Right lobe of liver (tissue), 6 donors: ENCODE measurements around the gene RPL18A. TPM values are rescaled to one million over a fixed set of nuclear protein-coding genes. Genes with fewer than 3 reads are reported as not detected.

Experiments used
- ATAC-seq, 4 donors: fragments of 200-7000 bp; cut with Tn5 transposase; one replicate each; pipeline ENCODE4 v1.9.1; 2020; ENCODE audit warnings: mild to moderate bottlenecking in 4 of 4, moderate library complexity in 4 of 4
- DNase-seq, 3 donors: peaks; one replicate each; pipeline ENCODE4 v3.0.0-alpha.2; 2020
- H3K27ac ChIP-seq, 3 donors: fragments of 200-600 bp; one replicate each; pipeline ENCODE4 v1.8.0; 2022
- H3K27me3 ChIP-seq, 2 donors: fragments of 200-600 bp; one replicate each; pipeline ENCODE4 v1.8.0; 2022
- H3K36me3 ChIP-seq, 4 donors: fragments of 200-600 bp; sonication (generic) in 1 of 4; one replicate each; pipeline versions ENCODE4 v1.5.1 to v1.8.0; 2017 to 2022; ENCODE audit warnings: control low read depth in 1 of 4
- H3K4me1 ChIP-seq, 4 donors: fragments of 200-600 bp; sonication (generic) in 1 of 4; one replicate each; pipeline versions ENCODE4 v1.5.1 to v1.8.0; 2017 to 2022; ENCODE audit warnings: control low read depth in 1 of 4
- H3K4me3 ChIP-seq, 3 donors: fragments of 200-600 bp; one replicate each; pipeline ENCODE4 v1.8.0; 2022
- H3K9me3 ChIP-seq, 4 donors: fragments of 200-600 bp; sonication (generic) in 1 of 4; one replicate each; pipeline versions ENCODE4 v1.5.1 to v1.8.0; 2017 to 2022; ENCODE audit warnings: control low read depth in 1 of 4
- CTCF ChIP-seq, 4 donors: fragments of 200-600 bp in 3 of 4; fragments of 450-650 bp in 1 of 4; IDR thresholded peaks; one replicate each; pipeline versions ENCODE4 v1.5.1 to v1.8.0; 2016 to 2022; ENCODE audit warnings: antibody characterized with exemption in 4 of 4, mild to moderate bottlenecking in 2 of 4
- POLR2A ChIP-seq: fragments of 450-650 bp; IDR thresholded peaks from one replicate; pipeline ENCODE4 v1.6.1; 2017; ENCODE audit warnings: antibody characterized with exemption, mild to moderate bottlenecking
- WGBS: methylation state at CpG from one replicate; pipeline ENCODE4 v1.1.6; 2018; ENCODE audit warnings: low coverage, low lambda C conversion rate; ENCODE audit not compliant: insufficient coverage; ENCODE audit errors: missing lambda C conversion rate; 5-methylcytosine and 5-hydroxymethylcytosine counted together
- intact Hi-C, 2 donors: fragments of 100-400 bp; cut with DNase I; formaldehyde crosslinking; loops; one replicate each; pipeline versions ENCODE4 v1.11.2 to v1.14.1; 2022
- total RNA-seq, 6 experiments: library from RNA; depleted of rRNA in 2 of 6; stranded (reverse); fragments of >200 nt in 2 of 6; fragmentation: NEBNext Ultra II Directional in 3 of 6; extraction: Animal tissue kit (Norgen Biotek cat#: 25700) in 3 of 6; gene quantifications; one replicate each; pipeline versions ENCODE4 v1.1.0 to v1.2.4, GENCODE V29; 2016 to 2023
- donor health status: DM: no; HTN: yes; CAD: no.
- donor health status: DM: no; HTN: no; CAD: no.
- donor health status: DM: no; HTN: no; CAD: no.
- donor health status: DM: no; HTN: yes; CAD: no.
- donor health status: DM: no; HTN: yes; CAD: no.

The RPL18A gene
- total RNA-seq, 6 experiments from 2014 or later = 449 to 778 (median 494) TPM

- Histone ChIP-seq H3K4me3 (no peak overlapping the region), H3K4me1 (peaks cover 0 to 12% (median 5%) of the 10 kb centered on the region in 4 donors), H3K27me3 (peaks cover 0 to 3% of the 10 kb centered on the region in 2 donors), H3K36me3 (peaks cover 17 to 35% (median 22%) of the 10 kb centered on the region in 4 donors), H3K9me3 (no peaks in the 10 kb centered on the region), H3K27ac (no peak overlapping the region)
- TF ChIP-seq CTCF (IDR thresholded peaks at IDR 0.05) (no peak), POLR2A (no peak)
- 73% methylated on average over 5 of the region's 13 CpGs for WGBS
- peak; percentile 25 to 67 (median 26) for ATAC-seq
- DNase-seq = no peak
- intact Hi-C loops = loop anchor here (5.0 to 10.0 kb wide), 3 partner anchors 59 to 132 kb away; no protein-coding TSS in a partner anchor
These were observed 5.9 kb downstream of the RPL18A start for GRCh38 chr19:17865364-17866311.

DNA sequence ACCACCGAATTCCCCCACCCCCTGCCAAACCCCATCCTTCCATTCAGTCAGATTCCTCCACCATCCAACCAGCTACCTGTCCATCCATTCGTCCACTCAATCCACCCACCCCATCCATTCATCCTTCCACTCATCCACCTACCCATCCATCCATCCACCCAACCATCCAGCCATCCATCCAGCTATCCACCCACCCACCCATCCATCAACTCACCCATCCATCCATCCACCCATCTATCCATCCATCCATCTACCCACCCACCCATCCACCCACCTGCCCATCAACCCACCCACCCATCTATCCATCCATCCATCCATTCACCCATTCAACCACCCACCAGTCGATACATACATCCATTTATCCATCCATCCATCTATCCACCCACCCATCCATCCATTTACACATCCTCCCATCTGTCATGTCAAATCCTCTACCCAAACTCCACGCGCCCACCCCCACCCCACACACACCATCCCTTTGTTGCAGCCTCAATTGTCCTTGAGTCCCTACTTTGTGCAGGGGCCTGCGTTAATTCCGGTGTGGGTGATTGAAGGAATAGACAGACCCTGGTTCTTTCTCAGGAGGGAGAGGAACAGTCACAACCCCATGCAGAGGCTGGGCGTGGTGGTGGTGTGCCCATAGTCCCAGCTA, 6.7 kb downstream of the RPL18A start:
- Histone ChIP-seq H3K4me1 (peaks cover 0 to 4% (median under 1%) of the 10 kb centered on the region in 4 donors), H3K9me3 (no peaks in the 10 kb centered on the region), H3K36me3 (peaks cover 17 to 33% (median 22%) of the 10 kb centered on the region in 4 donors), H3K27ac (no peak overlapping the region), H3K27me3 (peaks cover 0 to 11% of the 10 kb centered on the region in 2 donors), H3K4me3 (no peak overlapping the region)
- WGBS = 84% methylated on average over 8 of the region's 8 CpGs
- no peak for TF ChIP-seq POLR2A
- TF ChIP-seq CTCF (IDR thresholded peaks at IDR 0.05) = no peak
- DNase-seq = no peak
- intact Hi-C loops = loop anchor here (5.0 to 10.0 kb wide), 3 partner anchors 58 to 131 kb away; no protein-coding TSS in a partner anchor
- ATAC-seq = no peak

DNA sequence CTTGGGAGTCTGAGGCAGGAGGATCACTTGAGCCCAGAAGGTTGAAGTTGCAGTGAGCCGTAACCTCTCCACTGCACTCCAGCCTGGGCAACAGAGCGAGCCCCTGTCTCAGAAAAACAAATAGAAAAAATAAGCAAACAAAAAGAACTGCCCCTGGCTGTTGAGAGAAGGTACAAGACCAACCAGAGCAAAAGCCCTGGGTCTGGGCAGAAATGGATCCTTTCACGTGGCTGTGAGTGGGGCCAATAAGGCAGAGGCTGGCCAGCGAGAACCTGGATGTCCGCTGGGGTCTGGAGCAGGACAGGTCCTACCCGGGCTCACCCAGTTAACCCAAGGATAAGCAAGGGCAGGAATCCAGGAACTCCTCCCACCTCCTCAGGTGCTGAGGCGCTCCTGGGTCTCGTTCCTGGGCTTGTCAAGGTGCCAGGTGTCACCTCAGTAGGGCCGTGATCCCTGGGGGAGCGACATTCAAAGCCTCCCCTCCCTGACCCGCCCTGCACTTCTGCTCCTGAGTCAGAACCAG, 7.3 kb downstream of the RPL18A start:
- intact Hi-C loops = loop anchor here (5.0 to 10.0 kb wide), 3 partner anchors 58 to 130 kb away; no protein-coding TSS in a partner anchor
- H3K9me3 ChIP-seq = no peaks in the 10 kb centered on the region
- DNase-seq = no peak
- H3K27ac ChIP-seq = no peak overlapping the region
- WGBS = 57% methylated on average over 3 of the region's 11 CpGs
- H3K36me3 ChIP-seq = peaks cover 11 to 27% (median 19%) of the 10 kb centered on the region in 4 donors
- no peaks in the 10 kb centered on the region for H3K4me1 ChIP-seq
- H3K27me3 ChIP-seq = peaks cover 0 to 16% of the 10 kb centered on the region in 2 donors
- H3K4me3 ChIP-seq = no peak overlapping the region
- ATAC-seq = no peak
- no peak for TF ChIP-seq CTCF (IDR thresholded peaks at IDR 0.05)
- no peak for TF ChIP-seq POLR2A

DNA sequence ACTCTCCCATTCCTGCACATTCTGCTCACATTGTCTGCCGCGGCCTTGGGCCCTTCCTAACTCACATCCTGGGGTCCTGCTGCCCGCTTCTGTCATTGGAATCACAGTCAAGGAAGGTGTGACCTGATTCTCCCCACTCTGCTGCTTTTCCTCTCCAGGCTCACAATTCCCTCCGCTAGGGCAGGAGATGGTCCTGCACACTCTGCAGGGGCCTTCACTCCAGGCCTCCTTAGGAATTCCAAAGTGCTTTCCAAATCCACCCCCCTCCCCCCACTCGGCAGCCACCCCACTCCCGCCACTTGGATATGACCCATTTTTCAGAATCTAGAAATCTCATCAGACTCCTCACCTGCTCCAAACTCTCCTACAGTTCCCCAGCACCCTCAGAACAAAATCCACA, 9.0 kb downstream of the RPL18A start:
- no peak for DNase-seq
- Histone ChIP-seq H3K27ac (no peak overlapping the region), H3K4me3 (no peak overlapping the region), H3K27me3 (peaks cover 0 to 23% of the 10 kb centered on the region in 2 donors), H3K9me3 (no peaks in the 10 kb centered on the region), H3K36me3 (peaks cover 0 to 11% (median 3%) of the 10 kb centered on the region in 4 donors), H3K4me1 (no peaks in the 10 kb centered on the region)
- intact Hi-C loops = loop anchor here (5.0 to 10.0 kb wide), 3 partner anchors 56 to 129 kb away; no protein-coding TSS in a partner anchor
- ATAC-seq = no peak
- TF ChIP-seq CTCF (IDR thresholded peaks at IDR 0.05) = no peak
- TF ChIP-seq POLR2A = no peak
- 31% methylated on average over 5 of the region's 6 CpGs for WGBS
